Measurements from ENCODE around the gene CAP2.

The CAP2 gene

DNA sequence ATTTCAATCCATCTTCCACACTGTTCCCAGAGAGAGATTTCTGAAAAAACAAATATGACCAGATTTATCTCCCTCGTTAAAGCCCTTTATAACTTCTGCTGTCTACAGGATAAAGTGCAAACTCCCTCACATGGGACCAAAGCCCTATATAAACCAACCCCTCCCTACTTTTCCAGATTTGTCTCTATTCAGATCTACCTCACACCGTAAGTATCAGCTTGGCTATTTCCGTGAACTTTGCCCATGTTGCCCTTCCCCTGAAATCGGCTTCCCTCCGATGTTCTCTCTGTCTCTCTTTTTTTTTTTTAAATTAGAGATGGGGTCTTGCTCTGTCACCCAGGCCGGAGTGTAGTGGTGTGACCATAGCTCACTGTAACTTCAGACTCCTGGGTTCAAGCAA lies 194.6 kb downstream of the CAP2 start:
- TF ChIP-seq, protein P1, sequence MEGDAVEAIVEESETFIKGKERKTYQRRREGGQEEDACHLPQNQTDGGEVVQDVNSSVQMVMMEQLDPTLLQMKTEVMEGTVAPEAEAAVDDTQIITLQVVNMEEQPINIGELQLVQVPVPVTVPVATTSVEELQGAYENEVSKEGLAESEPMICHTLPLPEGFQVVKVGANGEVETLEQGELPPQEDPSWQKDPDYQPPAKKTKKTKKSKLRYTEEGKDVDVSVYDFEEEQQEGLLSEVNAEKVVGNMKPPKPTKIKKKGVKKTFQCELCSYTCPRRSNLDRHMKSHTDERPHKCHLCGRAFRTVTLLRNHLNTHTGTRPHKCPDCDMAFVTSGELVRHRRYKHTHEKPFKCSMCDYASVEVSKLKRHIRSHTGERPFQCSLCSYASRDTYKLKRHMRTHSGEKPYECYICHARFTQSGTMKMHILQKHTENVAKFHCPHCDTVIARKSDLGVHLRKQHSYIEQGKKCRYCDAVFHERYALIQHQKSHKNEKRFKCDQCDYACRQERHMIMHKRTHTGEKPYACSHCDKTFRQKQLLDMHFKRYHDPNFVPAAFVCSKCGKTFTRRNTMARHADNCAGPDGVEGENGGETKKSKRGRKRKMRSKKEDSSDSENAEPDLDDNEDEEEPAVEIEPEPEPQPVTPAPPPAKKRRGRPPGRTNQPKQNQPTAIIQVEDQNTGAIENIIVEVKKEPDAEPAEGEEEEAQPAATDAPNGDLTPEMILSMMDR (IDR thresholded peaks at IDR 0.05; ENCODE audit: extremely low read depth, insufficient read depth, missing control alignments): no peak
- DNase-seq (ENCODE audit: low spot score): no peak
- in situ Hi-C loops (cut with MboI; ENCODE audit: low pct_unique_long_range_greater_than_20kb, low sequenced_read_pairs, unreplicated experiment): loop anchor here (25.0 kb wide), 2 partner anchors 224 to 426 kb away; no protein-coding TSS in a partner anchor

DNA sequence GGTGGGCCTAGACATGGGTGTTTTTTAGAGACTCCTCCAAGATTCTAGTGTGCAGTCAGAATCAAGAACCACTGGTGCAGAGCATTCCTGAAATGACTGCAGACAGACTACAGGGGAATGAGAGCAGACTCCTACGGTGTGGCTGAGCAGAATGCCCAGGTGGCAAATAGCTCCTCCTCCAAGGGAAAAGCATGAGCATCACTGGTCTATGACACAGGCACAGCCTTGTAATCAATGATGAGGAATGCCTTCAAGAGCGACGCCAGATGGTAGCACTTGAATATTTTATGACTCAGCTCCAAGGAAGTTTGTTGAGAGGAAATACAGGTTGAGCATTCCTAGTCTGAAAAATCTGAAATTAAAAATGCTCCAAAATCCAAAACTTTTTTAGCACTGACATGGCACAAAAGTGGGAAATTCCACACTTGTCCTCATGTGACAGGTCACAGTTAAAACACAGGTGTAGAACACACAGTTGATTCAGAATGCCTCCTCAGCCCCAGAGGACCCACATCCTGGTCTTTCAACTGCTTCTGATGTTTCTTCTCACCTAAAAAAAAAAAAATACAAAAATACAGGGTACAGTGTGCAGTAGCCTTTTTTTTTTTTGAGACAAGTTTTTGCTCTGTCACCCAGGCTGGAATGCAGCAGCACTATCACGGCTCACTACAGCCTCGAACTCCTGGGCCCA lies 196.2 kb downstream of the CAP2 start:
- TF ChIP-seq, protein P1 (IDR thresholded peaks at IDR 0.05; ENCODE audit: extremely low read depth, insufficient read depth, missing control alignments): no peak
- DNase-seq (ENCODE audit: low spot score): no peak
- in situ Hi-C loops (cut with MboI; ENCODE audit: low pct_unique_long_range_greater_than_20kb, low sequenced_read_pairs, unreplicated experiment): loop anchor here (25.0 kb wide), 2 partner anchors 223 to 427 kb away; no protein-coding TSS in a partner anchor

DNA sequence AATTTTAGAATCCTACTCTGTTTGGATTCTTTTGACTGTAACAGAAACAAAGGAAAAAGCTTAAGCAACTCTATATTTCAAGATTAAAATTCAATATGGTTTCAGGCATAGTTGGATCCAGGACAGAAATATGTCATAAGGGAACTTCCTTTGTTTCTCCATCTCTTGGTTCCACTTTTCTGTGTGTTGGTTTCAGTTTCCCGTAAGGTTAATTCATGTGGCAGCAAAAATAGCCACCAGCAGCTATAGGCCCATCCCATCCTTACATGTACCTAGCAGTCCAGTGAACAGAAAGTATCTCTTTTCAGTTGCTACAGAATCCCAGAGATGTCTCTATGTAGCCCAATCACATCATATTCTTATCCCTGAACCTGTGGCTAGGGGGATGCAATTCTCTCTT lies 197.9 kb downstream of the CAP2 start:
- no peak for DNase-seq (ENCODE audit: low spot score)
- TF ChIP-seq, protein P1 (IDR thresholded peaks at IDR 0.05; ENCODE audit: extremely low read depth, insufficient read depth, missing control alignments): no peak
- in situ Hi-C loops (cut with MboI; ENCODE audit: low pct_unique_long_range_greater_than_20kb, low sequenced_read_pairs, unreplicated experiment): loop anchor here (25.0 kb wide), 2 partner anchors 221 to 429 kb away; no protein-coding TSS in a partner anchor

DNA sequence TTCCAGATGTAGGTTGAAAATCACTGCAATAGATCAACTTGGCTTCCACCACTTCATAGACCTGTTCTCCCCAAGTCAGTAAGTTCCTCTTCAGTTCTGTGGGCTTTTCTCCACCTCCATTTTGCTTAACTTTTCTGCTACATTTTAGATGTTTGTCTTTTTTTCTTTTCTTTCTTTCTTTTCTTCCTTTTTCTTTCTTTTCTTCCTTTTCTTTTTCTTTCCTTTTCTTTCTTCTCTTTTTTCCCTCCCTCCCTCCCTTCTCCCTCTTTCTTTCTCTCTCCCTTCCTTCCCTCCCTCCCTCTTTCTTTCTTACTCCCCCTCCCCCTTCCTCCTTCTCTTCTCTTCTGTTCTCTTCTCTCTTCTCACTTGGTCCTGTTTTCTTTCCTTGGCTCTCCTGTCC lies 199.9 kb downstream of the CAP2 start:
- DNase-seq (ENCODE audit: low spot score): no peak
- TF ChIP-seq, protein P1 (IDR thresholded peaks at IDR 0.05; ENCODE audit: extremely low read depth, insufficient read depth, missing control alignments): no peak
- in situ Hi-C loops (cut with MboI; ENCODE audit: low pct_unique_long_range_greater_than_20kb, low sequenced_read_pairs, unreplicated experiment): loop anchor here (25.0 kb wide), 2 partner anchors 219 to 431 kb away; no protein-coding TSS in a partner anchor

DNA sequence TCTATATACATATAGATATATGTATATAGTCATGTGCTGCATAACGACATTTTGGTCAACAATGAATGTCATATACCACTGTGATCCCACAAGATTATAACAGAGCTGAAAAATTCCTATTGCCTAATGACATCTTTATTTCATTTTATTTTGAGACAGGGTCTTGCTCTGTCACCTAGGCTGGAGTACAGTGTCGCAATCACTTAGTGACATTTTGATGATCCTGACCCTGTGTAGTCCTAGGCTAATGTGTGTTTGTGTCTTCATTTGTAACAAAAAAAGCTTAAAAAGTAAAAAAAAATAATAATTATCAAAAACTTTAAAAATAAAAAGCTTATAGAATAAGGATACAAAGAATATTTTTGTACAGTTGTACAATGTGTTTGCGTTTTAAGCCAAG lies 202.7 kb downstream of the CAP2 start:
- in situ Hi-C loops (cut with MboI; ENCODE audit: low pct_unique_long_range_greater_than_20kb, low sequenced_read_pairs, unreplicated experiment): loop anchor here (25.0 kb wide), 2 partner anchors 216 to 434 kb away; no protein-coding TSS in a partner anchor
- no peak for DNase-seq (ENCODE audit: low spot score)
- TF ChIP-seq, protein P1 (IDR thresholded peaks at IDR 0.05; ENCODE audit: extremely low read depth, insufficient read depth, missing control alignments): no peak

DNA sequence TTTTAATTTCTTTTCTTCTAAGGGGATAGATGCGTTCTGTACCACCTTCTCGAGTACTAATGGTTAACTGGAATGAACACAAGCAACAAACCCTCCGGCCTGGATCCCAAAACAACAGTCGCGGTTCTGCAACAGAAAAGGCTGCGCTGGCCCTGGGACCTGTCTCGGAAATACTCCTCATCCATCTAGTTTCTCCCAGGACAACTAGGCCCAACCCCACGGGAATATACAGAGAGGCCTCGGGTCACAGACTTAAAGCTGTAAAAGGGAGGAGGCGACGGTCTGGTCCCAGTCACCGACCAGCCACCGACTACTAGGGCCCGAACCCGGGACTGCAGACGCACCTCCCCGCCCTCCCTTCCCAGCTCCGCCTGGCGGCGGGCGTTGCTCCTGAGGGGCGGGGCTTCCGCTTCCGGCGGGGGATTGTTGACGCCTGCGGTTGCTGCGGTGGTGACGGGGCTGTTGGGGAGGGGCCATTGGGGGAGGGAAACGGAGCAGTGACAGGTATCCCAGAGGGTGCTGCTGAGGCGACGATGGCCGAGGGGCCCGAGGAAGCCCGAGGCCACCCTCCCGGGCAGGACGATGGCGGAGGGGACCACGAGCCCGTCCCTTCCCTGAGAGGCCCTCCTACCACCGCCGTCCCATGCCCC lies 206.6 kb downstream of the CAP2 start, which contains the start of gene FAM8A1:
Gene FAM8A1, plus strand, starts transcription at position 426 of the 650 bp plus-strand sequence. Its CDS starts 108 bp downstream, at position 534.
- in situ Hi-C loops (cut with MboI; ENCODE audit: low pct_unique_long_range_greater_than_20kb, low sequenced_read_pairs, unreplicated experiment): loop anchor here (25.0 kb wide), 2 partner anchors 212 to 438 kb away; no protein-coding TSS in a partner anchor
- TF ChIP-seq, protein P1 (IDR thresholded peaks at IDR 0.05; ENCODE audit: extremely low read depth, insufficient read depth, missing control alignments): no peak
- peak; percentile 93 for DNase-seq (ENCODE audit: low spot score)

Data from GM13977 (cell line).